GM12878 (cell line): ENCODE results near the gene GSE1. TPM values are rescaled to one million over a fixed set of nuclear protein-coding genes. Genes with fewer than 3 reads are reported as not detected.

Experiments
- ATAC-seq: fragments of 200-7000 bp; cut with Tn5 transposase; 3 replicates; pipeline ENCODE4 v1.9.1; 2020; ENCODE audit warnings: mild to moderate bottlenecking, moderate library complexity
- BruUV-seq: library from RNA; stranded (reverse); fragments of 400-500 nt; replicated peaks from 2 replicates; lab custom pipeline; 2021; lab: Mats Ljungman, UMichigan
- CTCF ChIA-PET: fragments of 300-600 bp; sonication (Branson Sonifier 250); formaldehyde crosslinking; extraction: SDS; loops from one replicate; lab custom pipeline; 2021; ENCODE audit warnings: inconsistent platforms; lab: Yijun Ruan, JAX
- POLR2A ChIA-PET: fragments of 350-600 bp; formaldehyde crosslinking; extraction: SDS; loops from one replicate; lab custom pipeline; 2021; ENCODE audit warnings: inconsistent platforms; lab: Charles Lee
- RAD21 ChIA-PET: fragments of 300-600 bp; sonication (Branson Sonifier 250); formaldehyde crosslinking; loops from one replicate; lab custom pipeline; 2023; ENCODE audit warnings: antibody characterized with exemption; ENCODE audit not compliant: unreplicated experiment; lab: Charles Lee
- SMC1A ChIA-PET: fragments of 300-600 bp; sonication (Branson Sonifier 250); formaldehyde crosslinking; loops from one replicate; lab custom pipeline; 2023; ENCODE audit not compliant: unreplicated experiment, uncharacterized antibody; lab: Charles Lee
- DNase-seq: peaks from one replicate; pipeline ENCODE4 v3.0.0-alpha.2; 2011; ENCODE audit warnings: low read depth, low spot score
- FAIRE-seq: peaks from 3 replicates; lab custom pipeline; 2011; peaks lifted over from hg19 to GRCh38; lab: Jason Lieb, UNC
- H2AFZ ChIP-seq: 2 replicates; pipeline ENCODE4 v1.6.0; 2011; ENCODE audit warnings: low read depth, low read length, control low read depth; ENCODE audit not compliant: control insufficient read depth
- H3K27ac ChIP-seq: 2 replicates; pipeline ENCODE4 v1.5.1; 2011; ENCODE audit warnings: control low read depth; ENCODE audit not compliant: control insufficient read depth, insufficient read depth
- H3K27me3 ChIP-seq, 2 experiments: replicated peaks in 1 of 2; 2 replicates each; pipeline versions ENCODE4 v1.6.0 to v1.6.1; 2011; ENCODE audit warnings: low read length in 1 of 2; ENCODE audit not compliant: control insufficient read depth in 2 of 2, insufficient read depth in 2 of 2
- H3K36me3 ChIP-seq, 2 experiments: 2 replicates each; pipeline ENCODE4 v1.5.1; 2011; ENCODE audit warnings: low read length in 1 of 2; ENCODE audit not compliant: control insufficient read depth in 2 of 2, insufficient read depth in 2 of 2
- H3K4me1 ChIP-seq: 2 replicates; pipeline ENCODE4 v1.6.1; 2011; ENCODE audit warnings: mild to moderate bottlenecking, low read length, moderate library complexity, mixed read lengths; ENCODE audit not compliant: control insufficient read depth, insufficient read depth
- H3K4me2 ChIP-seq: 2 replicates; pipeline ENCODE4 v1.6.0; 2011; ENCODE audit warnings: control low read depth; ENCODE audit not compliant: control insufficient read depth, insufficient read depth
- H3K4me3 ChIP-seq: fragments of 200-600 bp; sonication (generic); 2 replicates; pipeline ENCODE4 v1.5.1; 2016
- H3K79me2 ChIP-seq: 2 replicates; pipeline ENCODE4 v1.6.0; 2011; ENCODE audit warnings: low read length; ENCODE audit not compliant: control insufficient read depth, insufficient read depth
- H3K9ac ChIP-seq: 2 replicates; pipeline ENCODE4 v1.8.0; 2011; ENCODE audit warnings: low read length, control low read depth, mixed read lengths; ENCODE audit not compliant: control insufficient read depth, insufficient read depth
- H3K9me3 ChIP-seq: replicated peaks from 3 replicates; pipeline ENCODE4 v1.5.1; 2011; ENCODE audit warnings: mild to moderate bottlenecking, low read length; ENCODE audit not compliant: control insufficient read depth, insufficient read depth
- H4K20me1 ChIP-seq: 2 replicates; pipeline ENCODE4 v1.6.0; 2011; ENCODE audit not compliant: control insufficient read depth, insufficient read depth
- CREB1 ChIP-seq: IDR thresholded peaks from 2 replicates; pipeline ENCODE4 v1.6.1; 2012; ENCODE audit warnings: low read depth, mild to moderate bottlenecking, inconsistent platforms
- ESRRA ChIP-seq: IDR thresholded peaks from 2 replicates; pipeline ENCODE4 v1.6.1; 2012; ENCODE audit warnings: mild to moderate bottlenecking, low read length, improper control_type of control experiment
- GATAD2B ChIP-seq: fragments of 450-650 bp; conservative IDR thresholded peaks from 2 replicates; pipeline ENCODE4 v1.6.1; 2017; ENCODE audit warnings: low read depth, mild to moderate bottlenecking, moderate library complexity
- HSF1 ChIP-seq: fragments of 150-350 bp; IDR thresholded peaks from 2 replicates; pipeline ENCODE4 v1.6.1; 2014; ENCODE audit warnings: mild to moderate bottlenecking, low read depth, low read length
- IKZF1 ChIP-seq: fragments of 450-650 bp; conservative IDR thresholded peaks from 2 replicates; pipeline ENCODE4 v1.6.1; 2017; ENCODE audit warnings: antibody characterized with exemption, mild to moderate bottlenecking
- JUNB ChIP-seq: IDR thresholded peaks from 2 replicates; pipeline ENCODE4 v1.6.1; 2016; ENCODE audit warnings: antibody characterized with exemption, mild to moderate bottlenecking
- LARP7 ChIP-seq: fragments of 450-650 bp; IDR thresholded peaks from 2 replicates; pipeline ENCODE4 v1.6.1; 2017; ENCODE audit warnings: mild to moderate bottlenecking
- RAD51 ChIP-seq: fragments of 450-650 bp; IDR thresholded peaks from 2 replicates; pipeline ENCODE4 v1.6.1; 2016; ENCODE audit warnings: moderate library complexity, mild to moderate bottlenecking, inconsistent platforms
- RCOR1 ChIP-seq: conservative IDR thresholded peaks from 2 replicates; pipeline ENCODE4 v1.6.1; 2012; ENCODE audit warnings: low read depth, low read length, improper control_type of control experiment
- SIN3A ChIP-seq: IDR thresholded peaks from 2 replicates; pipeline ENCODE4 v1.6.1; 2012; ENCODE audit warnings: low read depth, low read length, improper control_type of control experiment
- SIX5 ChIP-seq: IDR thresholded peaks from 2 replicates; pipeline ENCODE4 v1.6.1; 2011; ENCODE audit warnings: mild to moderate bottlenecking, low read depth, low read length, moderate library complexity; ENCODE audit not compliant: severe bottlenecking
- SKIL ChIP-seq: fragments of 450-650 bp; IDR thresholded peaks from 2 replicates; pipeline ENCODE4 v1.6.1; 2017; ENCODE audit warnings: mild to moderate bottlenecking, low read depth, inconsistent platforms; ENCODE audit not compliant: poor library complexity, severe bottlenecking
- STAT3 ChIP-seq: IDR thresholded peaks from 2 replicates; pipeline ENCODE4 v1.6.1; 2011; ENCODE audit warnings: low read depth, low read length, improper control_type of control experiment
- WRNIP1 ChIP-seq: IDR thresholded peaks from 2 replicates; pipeline ENCODE4 v1.6.1; 2011; ENCODE audit warnings: low read depth, low read length, improper control_type of control experiment, borderline replicate concordance
- ZNF384 ChIP-seq: IDR thresholded peaks from 2 replicates; pipeline ENCODE4 v1.6.1; 2012; ENCODE audit warnings: low read depth, mild to moderate bottlenecking, low read length, improper control_type of control experiment, borderline replicate concordance
- WGBS: methylation state at CpG from one replicate; pipeline ENCODE4 v1.1.6; 2016; ENCODE audit warnings: low lambda C conversion rate; ENCODE audit not compliant: insufficient replicate concordance, insufficient coverage; ENCODE audit errors: missing lambda C conversion rate; 5-methylcytosine and 5-hydroxymethylcytosine counted together
- in situ Hi-C: fragments of 300-500 bp; cut with MboI; formaldehyde crosslinking; loops from 9 replicates; pipeline ENCODE4 v1.14.3; 2018; ENCODE audit warnings: mixed read lengths
- intact Hi-C: fragments of 100-400 bp; cut with micrococcal nuclease; formaldehyde crosslinking; loops from one replicate; pipeline ENCODE4 v1.14.2; 2022; ENCODE audit not compliant: unreplicated experiment
- polyA plus RNA-seq, 11 experiments: library from polyadenylated mRNA; depleted of rRNA in 4 of 11; unstranded in 6 of 11; stranded (reverse) in 5 of 11; fragments of >200 nt; fragmentation: Nextera tagmentation in 4 of 11; fragmentation: Illumina TruSeq in 1 of 11; extraction: Ambion mirVana in 4 of 11; extraction: Trizol in 1 of 11; gene quantifications; 1 replicate in 1 of 11; 2 replicates in 10 of 11; pipeline versions ENCODE4 v1.2.1 to v1.2.3, GENCODE V29; 2011 to 2016; ENCODE audit warnings: inconsistent platforms in 2 of 11, missing spikeins in 2 of 11, low read depth in 1 of 11
- total RNA-seq, 4 experiments: library from RNA; depleted of rRNA in 3 of 4; stranded (reverse); fragments of >200 nt in 3 of 4; fragmentation: Illumina TruSeq in 1 of 4; extraction: Trizol in 1 of 4; gene quantifications; 2 replicates each; pipeline versions ENCODE4 v1.2.1 to v1.2.3, GENCODE V29; 2013 to 2021
- TF ChIP-seq, protein P1 (sequence below): fragments of 450-650 bp; IDR thresholded peaks from 2 replicates; pipeline ENCODE4 v1.6.1; 2017; ENCODE audit warnings: low read depth, mild to moderate bottlenecking, moderate library complexity

The GSE1 gene
- total and polyA plus RNA-seq, 10 of the 15 experiments (the other 5 are each of a cell fraction or from before 2014, with no cell fraction given) = 4.6 to 58.7 (median 18.2) TPM

GRCh38 chr16:85579923-85580580 lies 33.1 kb upstream of the GSE1 start (continued):
- no peak for TF ChIP-seq SKIL
- TF ChIP-seq LARP7 = no peak
- no peak for TF ChIP-seq SIN3A
- TF ChIP-seq WRNIP1 = no peak
- TF ChIP-seq ZNF384 = no peak
- TF ChIP-seq, protein P1, sequence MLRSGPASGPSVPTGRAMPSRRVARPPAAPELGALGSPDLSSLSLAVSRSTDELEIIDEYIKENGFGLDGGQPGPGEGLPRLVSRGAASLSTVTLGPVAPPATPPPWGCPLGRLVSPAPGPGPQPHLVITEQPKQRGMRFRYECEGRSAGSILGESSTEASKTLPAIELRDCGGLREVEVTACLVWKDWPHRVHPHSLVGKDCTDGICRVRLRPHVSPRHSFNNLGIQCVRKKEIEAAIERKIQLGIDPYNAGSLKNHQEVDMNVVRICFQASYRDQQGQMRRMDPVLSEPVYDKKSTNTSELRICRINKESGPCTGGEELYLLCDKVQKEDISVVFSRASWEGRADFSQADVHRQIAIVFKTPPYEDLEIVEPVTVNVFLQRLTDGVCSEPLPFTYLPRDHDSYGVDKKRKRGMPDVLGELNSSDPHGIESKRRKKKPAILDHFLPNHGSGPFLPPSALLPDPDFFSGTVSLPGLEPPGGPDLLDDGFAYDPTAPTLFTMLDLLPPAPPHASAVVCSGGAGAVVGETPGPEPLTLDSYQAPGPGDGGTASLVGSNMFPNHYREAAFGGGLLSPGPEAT = no peak

- Histone ChIP-seq H3K9ac (no peak overlapping the region), H4K20me1 (peaks cover 17% of the 10 kb centered on the region), H2AFZ (no peak overlapping the region), H3K4me3 (no peak overlapping the region), H3K27ac (no peak overlapping the region), H3K4me2 (no peak overlapping the region), H3K9me3 (no peaks in the 10 kb centered on the region), H3K36me3 (peaks cover 0 to 11% of the 10 kb centered on the region in 2 experiments; a peak in 2 of 4 replicates), H3K79me2 (peaks cover 41% of the 10 kb centered on the region), H3K27me3 (no peaks in the 10 kb centered on the region), H3K4me1 (no peaks in the 10 kb centered on the region)
- no peak for DNase-seq
- WGBS = 62% methylated on average over 7 of the region's 7 CpGs
- intact Hi-C loops (no loop called here), in situ Hi-C loops (no loop called here)
- ATAC-seq = no peak
- SMC1A ChIA-PET = no interaction called here
- no TSS peak for BruUV-seq
- no peak for FAIRE-seq
- RAD21 ChIA-PET = no interaction called here
- no peak for TF ChIP-seq ESRRA
- no peak for TF ChIP-seq JUNB
- no peak for TF ChIP-seq CREB1
- TF ChIP-seq RCOR1 = no peak
- TF ChIP-seq GATAD2B = no peak
- no peak for TF ChIP-seq SIX5
- TF ChIP-seq RAD51 = no peak
- no peak for TF ChIP-seq STAT3
- no peak for TF ChIP-seq HSF1
- TF ChIP-seq IKZF1 = no peak
- CTCF ChIA-PET = no interaction called here
- POLR2A ChIA-PET = no interaction called here
Observed at GRCh38 chr16:85580684-85581083, 32.4 kb upstream of the GSE1 start.
